C4-2B (cell line): ENCODE results near the gene HACD4.

Experiments
- ZFX ChIP-seq: fragments of 450-650 bp; IDR thresholded peaks from 2 replicates; pipeline ENCODE4 v1.6.1; 2017
- TF ChIP-seq, protein P1 (sequence below): fragments of 450-650 bp; conservative IDR thresholded peaks from 2 replicates; pipeline ENCODE4 v1.5.1; 2017; ENCODE audit warnings: mild to moderate bottlenecking

DNA sequence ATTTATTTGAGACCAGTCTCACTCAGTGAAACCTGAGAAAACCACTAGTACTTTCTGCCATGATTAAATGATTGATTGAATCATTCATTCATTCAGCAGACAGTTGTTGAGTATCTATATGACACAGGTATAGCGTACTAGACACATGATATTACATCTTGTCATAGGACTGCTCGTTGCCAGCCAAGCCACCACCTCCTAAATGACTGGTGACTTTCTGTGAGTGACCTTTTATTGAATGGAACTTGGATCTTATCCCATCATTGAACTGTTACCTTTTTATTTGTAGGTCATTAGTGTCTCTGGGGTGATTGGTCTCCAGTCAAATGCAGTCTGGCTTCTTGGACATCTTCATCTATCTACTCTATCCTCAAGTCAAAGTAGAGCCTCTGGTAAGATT, 80.7 kb downstream of the HACD4 start:
- TF ChIP-seq, protein P1, sequence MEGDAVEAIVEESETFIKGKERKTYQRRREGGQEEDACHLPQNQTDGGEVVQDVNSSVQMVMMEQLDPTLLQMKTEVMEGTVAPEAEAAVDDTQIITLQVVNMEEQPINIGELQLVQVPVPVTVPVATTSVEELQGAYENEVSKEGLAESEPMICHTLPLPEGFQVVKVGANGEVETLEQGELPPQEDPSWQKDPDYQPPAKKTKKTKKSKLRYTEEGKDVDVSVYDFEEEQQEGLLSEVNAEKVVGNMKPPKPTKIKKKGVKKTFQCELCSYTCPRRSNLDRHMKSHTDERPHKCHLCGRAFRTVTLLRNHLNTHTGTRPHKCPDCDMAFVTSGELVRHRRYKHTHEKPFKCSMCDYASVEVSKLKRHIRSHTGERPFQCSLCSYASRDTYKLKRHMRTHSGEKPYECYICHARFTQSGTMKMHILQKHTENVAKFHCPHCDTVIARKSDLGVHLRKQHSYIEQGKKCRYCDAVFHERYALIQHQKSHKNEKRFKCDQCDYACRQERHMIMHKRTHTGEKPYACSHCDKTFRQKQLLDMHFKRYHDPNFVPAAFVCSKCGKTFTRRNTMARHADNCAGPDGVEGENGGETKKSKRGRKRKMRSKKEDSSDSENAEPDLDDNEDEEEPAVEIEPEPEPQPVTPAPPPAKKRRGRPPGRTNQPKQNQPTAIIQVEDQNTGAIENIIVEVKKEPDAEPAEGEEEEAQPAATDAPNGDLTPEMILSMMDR, result no peak
- TF ChIP-seq ZFX, result no peak
